Ureter (tissue), 1 donor: ENCODE data around the gene AHR. TPM values are rescaled to one million over a fixed set of nuclear protein-coding genes. Genes with fewer than 3 reads are reported as not detected.

Experiments
- DNase-seq: peaks from one replicate; pipeline ENCODE4 v3.0.0-alpha.2; 2020; ENCODE audit warnings: low spot score
- total RNA-seq: library from RNA; stranded (reverse); gene quantifications from one replicate; pipeline ENCODE4 v1.2.4, GENCODE V29; 2023
- donor health status: DM: yes; HTN: yes; CAD: no.

Gene AHR
- total RNA-seq, result 368 TPM

DNA sequence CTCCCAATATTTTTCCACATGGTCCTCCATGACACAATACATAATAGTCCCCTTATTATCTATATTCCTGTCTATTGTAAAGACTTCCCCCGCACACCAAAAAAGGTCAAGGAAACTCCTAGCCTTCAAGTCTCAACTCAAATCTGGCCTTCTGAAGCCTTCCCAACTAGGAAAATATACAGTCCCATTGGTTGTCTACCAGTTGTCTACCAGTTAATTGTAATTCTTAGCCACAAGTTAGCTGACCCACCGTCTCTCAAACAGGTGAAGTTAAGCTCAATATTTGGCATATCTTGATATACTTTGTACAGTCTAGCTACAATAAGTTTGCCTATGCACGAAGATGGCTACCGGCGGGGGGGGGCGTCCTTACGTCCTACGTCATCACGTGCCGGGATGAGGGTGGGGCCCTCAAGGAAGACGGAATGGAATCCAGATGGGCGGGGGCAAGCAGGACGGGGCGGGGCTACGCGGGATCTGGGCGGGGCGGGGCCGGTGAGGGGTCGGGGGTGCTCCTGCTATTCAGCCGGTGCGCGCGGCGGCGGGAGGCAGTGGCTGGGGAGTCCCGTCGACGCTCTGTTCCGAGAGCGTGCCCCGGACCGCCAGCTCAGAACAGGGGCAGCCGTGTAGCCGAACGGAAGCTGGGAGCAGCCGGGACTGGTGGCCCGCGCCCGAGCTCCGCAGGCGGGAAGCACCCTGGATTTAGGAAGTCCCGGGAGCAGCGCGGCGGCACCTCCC lies at the start of gene AHR:
Gene AHR (plus strand): TSS at position 551 of the 738 bp plus-strand sequence. CDS start 613 bp downstream, outside the sequence.
- DNase-seq, result peak; percentile 95

DNA sequence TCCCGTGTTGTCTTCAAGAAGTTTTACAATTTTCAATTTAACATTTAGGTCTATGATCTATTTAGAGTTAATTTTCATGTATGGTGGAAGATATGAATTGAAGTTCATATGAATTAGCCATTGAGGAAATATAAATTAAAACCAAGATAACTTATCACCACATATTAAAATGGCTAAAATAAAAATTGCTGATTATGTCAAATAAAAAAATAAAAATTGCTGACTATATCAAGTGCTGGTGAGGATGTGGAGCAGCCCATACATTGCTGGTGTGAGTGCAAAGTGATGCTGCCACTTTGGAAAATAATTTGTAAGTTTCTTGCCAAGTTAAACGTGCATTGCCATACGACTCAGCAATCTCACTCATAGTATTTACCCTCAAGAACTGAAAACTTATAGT lies 44.6 kb upstream of the AHR start:
- no peak for DNase-seq

DNA sequence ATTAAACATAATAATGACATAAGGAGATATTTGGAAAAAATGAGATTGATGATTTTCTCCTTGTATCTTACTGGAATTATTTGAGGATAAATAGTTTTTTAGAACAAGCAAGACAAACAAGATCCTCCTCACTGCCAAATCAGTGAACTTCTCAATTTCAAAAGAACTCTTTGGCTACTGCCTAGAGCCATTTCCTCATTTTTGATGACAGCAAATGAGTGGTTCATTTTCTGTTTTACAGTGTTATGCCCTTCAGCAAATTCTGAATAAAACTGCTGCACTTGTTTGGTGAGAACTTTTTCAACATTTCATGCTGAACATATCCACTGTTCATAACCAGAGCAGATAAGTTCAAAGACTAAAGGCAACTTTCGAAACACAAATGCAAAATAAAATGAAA lies 42.5 kb upstream of the AHR start:
- no peak for DNase-seq

DNA sequence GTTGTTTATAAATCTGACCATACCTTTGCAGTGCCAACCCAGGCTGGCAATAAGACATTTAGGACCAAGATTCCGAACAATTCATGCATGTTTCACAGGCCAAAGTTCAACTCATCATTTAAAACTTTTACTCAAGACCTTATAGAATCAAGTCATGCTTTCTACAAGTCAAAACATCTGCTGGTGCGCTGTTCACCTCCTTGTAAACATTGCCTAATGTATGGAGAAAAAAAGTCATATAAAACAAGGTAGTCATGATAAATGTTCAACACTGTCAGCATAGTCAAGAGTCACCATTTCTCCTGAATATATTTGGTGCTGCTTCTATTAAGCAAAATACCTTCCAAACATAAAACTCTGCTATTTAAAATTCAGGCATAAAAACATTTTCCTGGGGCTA lies 42.1 kb upstream of the AHR start:
- no peak for DNase-seq

DNA sequence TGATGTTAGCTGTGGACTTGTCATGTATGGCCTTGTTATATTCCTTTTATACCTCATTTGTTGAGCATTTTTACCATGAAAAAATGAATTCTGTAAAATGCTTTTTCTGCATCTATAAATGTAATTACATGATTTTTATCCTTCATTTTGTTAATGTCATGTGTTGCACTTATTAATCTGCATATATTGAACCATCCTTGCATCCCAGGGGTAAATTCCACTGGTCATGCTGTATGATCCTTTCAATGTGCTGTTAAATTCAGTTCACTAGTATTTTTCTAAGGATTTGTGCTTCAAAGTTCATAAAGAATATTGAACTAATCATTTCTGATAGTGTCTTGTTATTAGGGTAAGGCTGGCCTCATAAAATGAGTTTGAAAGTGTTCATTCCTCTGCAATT lies 31.9 kb upstream of the AHR start:
- DNase-seq, result no peak

DNA sequence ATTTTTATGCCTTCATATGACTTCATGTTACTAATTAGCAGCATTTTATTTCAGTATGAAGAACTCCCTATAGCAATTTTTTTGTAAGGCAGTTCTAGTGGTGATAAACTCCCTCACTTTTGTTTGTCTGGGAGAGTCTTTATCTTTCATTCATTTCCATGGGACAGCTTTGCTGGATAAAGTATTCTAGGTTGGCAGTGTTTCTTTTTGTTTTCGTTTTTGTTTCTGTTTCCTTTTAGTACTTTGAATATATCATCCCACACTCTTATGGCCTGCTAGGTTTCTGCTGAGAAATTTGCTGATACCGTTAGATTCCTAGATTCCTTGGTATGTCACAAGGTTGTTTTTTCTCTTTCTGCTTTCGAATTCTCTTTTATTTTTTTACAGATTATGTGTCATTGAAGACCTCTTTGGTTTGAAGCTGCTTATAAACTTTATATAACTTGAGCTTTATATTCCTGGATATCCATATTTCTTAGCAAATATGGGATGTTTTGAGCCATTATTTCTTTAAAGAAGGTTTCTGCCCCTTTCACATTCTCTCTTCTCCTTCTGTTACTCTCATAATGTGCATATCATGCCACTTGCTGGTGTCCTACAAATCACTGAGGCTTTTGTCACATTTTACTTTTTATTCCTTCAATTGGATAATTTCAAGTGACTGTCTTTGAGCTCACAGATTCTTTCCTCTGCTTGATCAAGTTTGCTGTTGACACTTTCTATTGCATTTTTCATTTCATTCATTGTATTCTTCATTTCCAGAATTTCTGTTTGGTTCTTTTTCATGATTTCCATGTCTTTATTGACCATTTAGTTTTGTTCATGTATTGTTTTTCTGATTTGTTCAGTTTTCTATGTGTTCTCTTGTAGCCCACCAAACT lies 28.9 kb upstream of the AHR start:
- no peak for DNase-seq

DNA sequence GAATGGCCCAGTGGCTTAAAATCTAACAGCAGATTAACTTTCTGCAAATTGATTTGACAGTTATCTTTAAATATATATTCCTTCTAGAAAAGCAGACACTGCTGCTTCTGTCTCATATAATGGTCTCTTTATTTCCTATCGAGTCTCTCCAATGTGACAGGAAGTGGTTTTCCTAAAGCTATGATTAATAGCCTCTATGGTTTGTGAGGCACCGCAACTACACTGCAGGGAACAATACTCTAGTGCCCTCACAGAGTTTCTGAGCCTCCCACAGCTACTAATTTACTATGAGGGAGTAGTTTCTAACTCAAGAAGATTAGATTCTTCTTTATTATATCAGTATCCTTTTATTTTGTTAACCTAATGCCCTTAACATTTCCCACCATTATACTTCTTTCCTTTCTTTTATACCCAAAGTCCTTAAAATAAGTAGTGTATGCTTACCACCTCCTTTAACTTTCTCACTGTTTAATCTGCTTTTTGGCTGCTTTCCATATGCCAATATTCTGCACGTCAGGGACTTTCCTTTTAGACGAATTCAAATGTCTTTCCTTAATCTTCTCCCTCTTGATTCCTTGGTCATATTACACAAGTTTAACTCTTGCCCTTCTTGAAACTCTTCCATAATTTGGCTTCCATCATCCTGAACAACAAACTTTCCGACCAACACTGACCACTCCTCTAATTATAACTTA lies 23.8 kb upstream of the AHR start:
- DNase-seq, result no peak

DNA sequence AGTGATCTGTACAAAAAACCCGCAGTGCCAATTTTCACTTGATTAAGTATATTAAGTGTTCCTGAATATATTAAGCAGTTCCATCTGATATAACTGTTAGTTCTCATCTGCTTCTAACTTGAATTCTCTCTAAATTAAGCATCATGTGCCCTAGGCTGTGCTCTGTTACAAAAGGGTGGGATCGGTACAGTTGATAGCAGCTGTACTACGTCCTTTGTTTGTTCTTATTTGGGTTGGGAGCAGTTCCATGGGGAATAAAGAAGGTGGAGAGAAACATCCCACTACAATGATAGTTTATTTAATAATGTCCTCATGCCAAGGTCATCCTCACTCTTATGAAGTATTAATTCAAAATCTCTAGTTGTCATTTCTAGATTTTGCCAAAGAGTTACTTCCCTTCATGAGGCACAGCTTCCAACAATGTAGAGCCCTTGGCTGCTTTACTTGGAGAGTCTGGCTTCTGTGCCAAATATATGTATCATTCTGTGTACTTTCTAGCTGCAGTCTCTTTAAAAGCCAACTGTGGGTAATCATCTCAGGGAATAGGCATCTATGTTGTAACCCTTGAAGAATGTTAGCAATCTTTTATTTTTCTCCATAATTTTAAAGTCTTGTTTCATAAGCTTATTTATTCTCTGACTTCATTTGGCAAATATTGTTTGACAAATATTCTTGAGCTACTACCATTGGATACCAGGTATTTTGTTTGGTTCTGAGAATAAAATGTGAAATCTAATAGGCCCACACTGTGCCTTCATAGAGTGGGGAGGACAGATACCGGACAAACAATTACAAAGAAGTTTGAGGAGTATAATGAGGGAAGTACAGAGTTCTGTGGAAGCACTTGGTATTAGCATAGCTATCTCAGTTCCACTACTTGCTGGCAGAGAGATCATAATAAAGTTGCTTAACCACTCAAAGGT lies 22.4 kb upstream of the AHR start:
- no peak for DNase-seq

DNA sequence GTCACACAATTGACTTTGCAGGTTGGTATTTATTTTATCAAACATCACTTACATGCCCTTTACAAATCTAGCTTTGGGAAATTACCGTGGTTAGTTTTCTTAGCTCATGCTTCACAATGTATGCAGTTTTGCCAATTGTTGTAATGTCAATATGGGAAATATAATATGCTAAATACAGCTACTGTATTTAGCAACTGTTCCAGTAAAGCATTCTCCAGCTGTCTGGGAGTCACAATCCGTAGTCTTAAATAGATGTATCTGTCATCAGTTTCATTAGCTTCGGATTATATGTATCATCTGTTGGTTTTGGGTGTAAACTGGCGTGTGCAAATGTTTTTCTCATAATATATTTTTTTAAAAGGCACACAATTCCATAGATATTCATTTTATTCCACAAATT lies 19.4 kb upstream of the AHR start:
- DNase-seq, result no peak

DNA sequence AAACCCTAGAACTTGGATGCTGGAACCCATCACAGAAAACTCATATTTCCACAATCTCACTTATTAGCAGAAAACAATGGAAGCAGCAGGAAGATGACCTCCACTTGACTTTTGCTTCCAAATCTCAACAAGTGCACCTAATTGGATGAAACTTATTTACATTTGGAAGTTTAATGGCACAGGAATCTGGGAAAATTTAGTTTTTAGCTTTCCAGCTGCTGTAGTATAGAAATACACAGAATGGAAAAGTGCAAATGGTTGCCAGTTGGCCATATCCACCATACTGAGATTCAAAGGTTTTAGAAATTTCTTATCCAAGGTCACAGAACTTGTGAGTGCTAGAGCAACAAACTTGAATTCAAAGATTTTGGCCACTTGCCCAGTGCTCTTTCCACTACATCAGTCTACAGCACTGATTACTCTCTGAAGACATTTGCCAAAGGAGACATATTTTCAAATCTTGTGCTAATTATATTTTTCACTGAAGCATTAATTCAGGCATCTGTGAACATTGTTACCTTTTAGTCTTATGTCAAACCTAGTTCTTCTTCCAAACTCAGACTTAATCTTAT lies 9.3 kb upstream of the AHR start:
- peak; percentile 55 for DNase-seq

DNA sequence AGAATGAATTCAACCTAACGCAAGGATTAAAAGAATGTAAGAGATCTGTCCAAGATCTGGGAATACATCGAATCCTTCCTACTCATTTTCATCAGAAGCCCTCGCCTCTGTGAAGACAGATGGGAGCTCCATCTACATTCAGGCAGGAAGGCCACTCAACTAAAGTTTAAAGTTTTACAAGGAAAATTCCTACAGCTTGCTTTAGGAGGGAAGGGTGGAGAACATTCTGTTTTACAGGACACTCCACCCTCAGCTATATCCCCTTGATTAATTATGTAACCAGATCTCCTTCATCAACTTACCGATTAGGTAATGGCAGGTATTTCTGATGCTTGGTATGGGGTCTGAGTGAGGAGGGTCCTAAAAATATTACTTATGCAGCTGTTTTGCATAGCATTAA lies 5.6 kb upstream of the AHR start:
- DNase-seq, result no peak

DNA sequence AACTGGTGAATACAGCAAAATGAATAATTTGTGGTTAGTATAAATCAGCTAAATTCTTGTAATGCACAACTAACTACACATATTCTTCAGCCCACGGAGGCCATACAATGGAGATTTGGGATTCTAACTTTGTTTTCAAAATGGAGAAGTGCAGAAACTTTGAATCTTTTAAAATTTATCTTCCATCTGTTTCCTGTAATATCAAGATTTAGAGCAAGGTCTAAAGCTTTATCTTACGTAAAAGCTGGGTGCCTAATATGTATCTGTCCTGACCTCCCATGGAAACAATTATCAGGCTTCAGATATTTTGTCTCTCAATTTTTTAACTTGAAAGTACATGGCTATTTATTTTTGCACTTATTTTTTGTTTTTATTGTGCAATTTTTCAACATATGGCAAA lies 5.0 kb upstream of the AHR start:
- no peak for DNase-seq

DNA sequence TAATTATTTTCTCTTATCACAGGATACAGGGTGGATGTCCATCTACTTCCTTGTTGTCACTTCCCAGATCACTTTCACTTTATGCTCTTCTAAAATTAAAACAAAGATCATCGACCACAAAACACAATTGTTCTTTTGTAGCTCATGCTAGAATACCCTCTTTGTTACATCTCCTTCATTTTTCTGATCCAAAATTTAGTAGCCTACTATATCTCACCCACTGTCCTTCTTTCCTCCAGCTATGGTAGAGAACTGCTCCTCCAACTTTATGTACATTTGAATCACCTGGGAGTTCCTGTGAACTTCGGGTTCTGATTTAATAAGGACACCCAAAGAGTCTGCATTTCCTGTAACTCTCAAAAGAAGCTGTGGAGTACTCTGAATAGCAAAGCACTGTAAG lies 1.2 kb upstream of the AHR start:
- no peak for DNase-seq

DNA sequence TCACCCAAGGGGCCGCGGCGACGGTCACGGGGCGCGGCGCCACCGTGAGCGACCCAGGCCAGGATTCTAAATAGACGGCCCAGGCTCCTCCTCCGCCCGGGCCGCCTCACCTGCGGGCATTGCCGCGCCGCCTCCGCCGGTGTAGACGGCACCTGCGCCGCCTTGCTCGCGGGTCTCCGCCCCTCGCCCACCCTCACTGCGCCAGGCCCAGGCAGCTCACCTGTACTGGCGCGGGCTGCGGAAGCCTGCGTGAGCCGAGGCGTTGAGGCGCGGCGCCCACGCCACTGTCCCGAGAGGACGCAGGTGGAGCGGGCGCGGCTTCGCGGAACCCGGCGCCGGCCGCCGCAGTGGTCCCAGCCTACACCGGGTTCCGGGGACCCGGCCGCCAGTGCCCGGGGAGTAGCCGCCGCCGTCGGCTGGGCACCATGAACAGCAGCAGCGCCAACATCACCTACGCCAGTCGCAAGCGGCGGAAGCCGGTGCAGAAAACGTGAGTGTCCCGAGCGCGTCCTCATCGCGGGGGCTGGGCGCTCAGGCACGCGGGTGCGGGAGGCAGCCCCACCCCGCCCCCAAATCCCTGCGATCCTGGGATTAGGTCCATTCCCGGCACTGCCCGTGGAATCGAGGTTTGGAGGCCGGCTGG lies 509 bp downstream of the AHR start:
- DNase-seq, result peak; percentile 60

DNA sequence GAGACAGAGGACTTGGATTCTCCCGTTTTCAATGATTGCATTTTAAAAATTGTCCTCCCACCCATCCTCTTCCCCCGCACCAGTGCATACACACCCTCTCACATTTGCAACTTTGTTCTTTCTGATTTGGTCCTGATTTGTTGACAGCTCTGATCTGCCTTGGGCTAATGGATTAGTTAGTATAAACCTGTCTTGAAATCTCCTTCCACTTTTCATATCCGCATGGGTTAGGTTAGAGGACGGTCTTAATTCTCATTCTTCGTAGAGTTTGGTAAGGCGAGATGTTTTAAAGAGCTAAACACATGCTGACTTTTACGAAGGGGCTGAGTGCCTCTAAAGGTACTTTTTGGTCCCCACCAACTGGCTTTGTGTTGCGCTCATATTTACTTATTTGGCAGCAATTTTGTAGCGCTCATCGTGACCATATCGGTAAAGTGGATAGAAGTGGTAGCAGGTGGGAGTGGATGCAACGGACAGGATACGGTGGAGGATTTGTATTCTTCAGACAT lies 1.1 kb downstream of the AHR start:
- DNase-seq, result no peak

DNA sequence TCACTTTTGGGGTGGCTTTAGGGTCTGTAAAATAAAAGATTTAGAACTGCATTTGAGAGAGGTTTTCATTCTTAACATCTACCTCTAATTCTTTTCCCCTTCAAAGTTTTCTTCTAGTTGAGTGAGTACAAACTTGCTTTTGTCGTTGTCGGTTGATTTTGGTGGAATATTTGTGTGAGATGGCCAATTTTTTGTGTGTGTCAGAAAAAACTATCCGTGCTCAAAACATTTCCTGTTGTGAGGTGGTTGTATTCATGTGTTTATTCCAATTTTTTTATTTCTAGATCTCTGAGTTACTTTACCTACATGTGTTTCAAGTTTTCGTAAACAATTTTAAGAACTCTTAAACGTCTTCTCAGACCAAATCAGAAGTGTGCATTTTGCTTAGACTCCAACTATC lies 1.6 kb downstream of the AHR start:
- no peak for DNase-seq

DNA sequence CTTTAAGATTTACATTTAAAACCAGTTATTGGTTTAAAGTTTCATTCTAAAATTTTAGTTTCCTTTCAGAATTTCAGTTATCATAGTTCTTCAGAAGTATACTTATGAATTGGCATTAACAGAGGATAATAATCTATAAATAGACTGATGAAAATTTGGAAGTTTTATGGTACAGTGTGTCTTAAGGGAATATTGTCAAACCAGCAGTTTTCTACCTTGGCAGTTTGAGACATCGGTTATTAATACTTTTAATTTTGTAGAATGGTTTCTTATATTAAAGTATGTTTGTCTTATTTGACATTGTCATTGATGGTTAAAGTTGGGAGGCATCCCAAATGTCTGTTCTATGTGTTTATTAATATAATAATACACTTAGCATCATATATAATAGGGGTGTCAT lies 2.0 kb downstream of the AHR start:
- DNase-seq, result no peak

DNA sequence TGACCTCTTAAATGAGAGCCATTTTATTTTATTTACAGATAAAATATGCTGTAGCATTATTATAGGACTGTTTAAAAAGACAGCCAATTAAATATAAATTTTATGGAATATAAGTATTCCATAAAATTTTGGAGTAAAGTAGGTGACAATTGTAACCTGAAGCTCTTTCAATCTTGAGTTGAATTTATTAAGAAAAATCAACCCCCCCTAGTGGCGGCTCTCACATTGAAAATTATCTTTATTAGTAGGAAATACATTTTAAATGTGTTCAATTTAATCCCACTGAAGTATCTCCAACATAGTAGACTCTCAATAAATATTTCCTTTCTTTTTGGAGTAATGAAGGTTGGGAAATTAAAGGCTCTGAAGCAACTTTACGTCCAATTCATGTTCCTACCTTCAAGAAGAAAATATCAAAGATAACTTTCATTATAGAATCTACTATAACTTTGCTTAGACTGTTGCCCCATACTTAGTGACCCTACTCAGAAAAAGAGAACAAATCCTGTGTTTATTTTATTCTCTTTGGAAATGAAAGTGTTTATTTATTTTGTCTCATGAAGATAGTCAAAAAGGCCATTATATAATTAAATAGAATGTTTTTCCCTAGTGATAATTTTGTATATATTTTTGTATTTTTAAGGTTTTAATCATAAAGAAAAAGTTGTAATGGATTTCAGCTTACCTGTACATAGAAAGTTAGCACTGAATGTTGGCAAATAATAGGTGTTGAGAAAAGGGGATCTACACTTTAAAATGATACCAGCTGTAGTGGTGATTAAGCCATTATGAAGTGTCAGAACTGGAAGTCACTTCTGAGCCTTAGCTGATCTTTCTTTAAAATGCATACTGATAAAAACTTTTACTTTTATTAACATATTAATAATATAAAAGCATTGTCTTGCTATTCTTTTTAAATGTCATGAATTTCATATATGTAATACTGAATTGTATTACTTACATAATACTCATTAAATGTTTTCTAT lies 3.3 kb downstream of the AHR start:
- DNase-seq, result peak; percentile 61

DNA sequence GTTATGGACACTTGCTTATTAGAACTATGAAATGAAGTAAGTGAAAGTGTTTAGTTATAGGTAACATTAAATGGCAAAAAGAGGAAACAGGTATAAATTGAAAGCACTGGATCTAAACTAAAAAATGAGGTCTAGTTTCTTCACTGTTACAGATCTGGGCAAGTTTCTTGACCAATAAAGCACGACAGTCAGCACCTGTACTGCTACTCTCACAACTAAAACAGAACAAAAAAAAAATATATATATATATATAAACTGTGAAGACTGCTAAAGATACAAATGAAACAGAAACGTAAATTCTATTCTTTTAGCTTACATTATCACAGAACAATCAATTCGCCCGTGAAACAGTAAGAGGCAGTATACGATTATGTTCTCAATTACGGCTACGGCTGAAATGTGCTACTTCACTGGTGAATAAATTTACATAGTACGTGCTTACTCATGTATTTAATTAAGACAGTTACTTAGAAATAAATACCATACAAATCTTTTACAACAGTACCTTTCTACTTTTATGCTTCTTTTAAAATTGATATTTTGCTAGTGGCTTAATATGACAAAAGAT lies 4.2 kb downstream of the AHR start:
- no peak for DNase-seq
